ENCODE data around the gene ORM1.

Gene ORM1

GRCh38 chr9:114344692-114345091 lies 21.8 kb downstream of the ORM1 start:
- Histone ChIP-seq H3K4me1 (ENCODE audit: control insufficient read depth, insufficient read depth, low read length) (peaks cover 8% of the 10 kb centered on the region), H3K9me3 (ENCODE audit: control insufficient read depth, insufficient read depth, low read depth, low read length) (no peaks in the 10 kb centered on the region), H3K27ac (ENCODE audit: extremely low read depth, low read depth, low read length) (no peak overlapping the region), H3K36me3 (ENCODE audit: control insufficient read depth in 2 of 2, insufficient read depth in 1 of 2, low read length in 2 of 2) (no peaks in the 10 kb centered on the region), H3K4me3 (ENCODE audit: low read depth, low read length) (no peak overlapping the region)
- POLR2A ChIA-PET: no interaction called here
- no peak for TF ChIP-seq ZNF558 (tag by site-specific recombination; IDR thresholded peaks at IDR 0.05)
- TF ChIP-seq ZNF501 (tag by site-specific recombination; IDR thresholded peaks at IDR 0.05): no peak
- TF ChIP-seq ZFP3 (tag by site-specific recombination; IDR thresholded peaks at IDR 0.05; ENCODE audit: low read depth): no peak
- no peak for TF ChIP-seq KLF8 (tag by site-specific recombination; IDR thresholded peaks at IDR 0.05)
- TF ChIP-seq ZNF391 (tag by site-specific recombination; IDR thresholded peaks at IDR 0.05; ENCODE audit: borderline replicate concordance, low read depth): no peak
- no peak for TF ChIP-seq ZBTB8A (tag by site-specific recombination; IDR thresholded peaks at IDR 0.05)
- no peak for TF ChIP-seq SCRT2 (tag by site-specific recombination; IDR thresholded peaks at IDR 0.05)
- CTCF ChIA-PET: interaction anchor here (0.6 to 1.1 kb wide), 4 partner anchors 29 to 336 kb away, joined by 3 to 5 read pairs (median 4); no protein-coding TSS in a partner anchor

GRCh38 chr9:114345493-114346065 lies 22.7 kb downstream of the ORM1 start:
- Histone ChIP-seq H3K36me3 (ENCODE audit: control insufficient read depth in 2 of 2, insufficient read depth in 1 of 2, low read length in 2 of 2) (no peaks in the 10 kb centered on the region), H3K4me3 (ENCODE audit: low read depth, low read length) (no peak overlapping the region), H3K4me1 (ENCODE audit: control insufficient read depth, insufficient read depth, low read length) (peaks cover 8% of the 10 kb centered on the region), H3K27ac (ENCODE audit: extremely low read depth, low read depth, low read length) (no peak overlapping the region), H3K9me3 (ENCODE audit: control insufficient read depth, insufficient read depth, low read depth, low read length) (no peaks in the 10 kb centered on the region)
- TF ChIP-seq ZNF280D (tag by site-specific recombination; IDR thresholded peaks at IDR 0.05): no peak
- TF ChIP-seq ZNF391 (tag by site-specific recombination; IDR thresholded peaks at IDR 0.05; ENCODE audit: borderline replicate concordance, low read depth): no peak
- TF ChIP-seq ZNF24 (tag by site-specific recombination; IDR thresholded peaks at IDR 0.05): 0 out of 2 replicates have a peak, but pooled peaks have one; percentile 22
- ChIA-PET POLR2A (no interaction called here), CTCF (interaction anchor here (0.6 to 1.0 kb wide), 3 partner anchors 60 to 669 kb away, joined by 3 read pairs; no protein-coding TSS in a partner anchor)

GRCh38 chr9:114346146-114346545 lies 23.2 kb downstream of the ORM1 start:
- TF ChIP-seq ZNF169 (tag by site-specific recombination; IDR thresholded peaks at IDR 0.05): no peak
- POLR2A ChIA-PET: no interaction called here
- H3K4me1 ChIP-seq (ENCODE audit: control insufficient read depth, insufficient read depth, low read length): peaks cover 8% of the 10 kb centered on the region
- no peak overlapping the region for H3K27ac ChIP-seq (ENCODE audit: extremely low read depth, low read depth, low read length)
- no peak overlapping the region for H3K4me3 ChIP-seq (ENCODE audit: low read depth, low read length)
- no peaks in the 10 kb centered on the region for H3K9me3 ChIP-seq (ENCODE audit: control insufficient read depth, insufficient read depth, low read depth, low read length)
- no peaks in the 10 kb centered on the region for H3K36me3 ChIP-seq (ENCODE audit: control insufficient read depth in 2 of 2, insufficient read depth in 1 of 2, low read length in 2 of 2)
- CTCF ChIA-PET: interaction anchor here (0.6 to 1.0 kb wide), 3 partner anchors 59 to 669 kb away, joined by 3 read pairs; no protein-coding TSS in a partner anchor

- no peaks in the 10 kb centered on the region for H3K36me3 ChIP-seq (ENCODE audit: control insufficient read depth in 2 of 2, insufficient read depth in 1 of 2, low read length in 2 of 2)
- no peak overlapping the region for H3K4me3 ChIP-seq (ENCODE audit: low read depth, low read length)
- peaks cover 8% of the 10 kb centered on the region for H3K4me1 ChIP-seq (ENCODE audit: control insufficient read depth, insufficient read depth, low read length)
- CTCF ChIA-PET: interaction anchor here (0.7 kb wide), 1 partner anchor 10 kb away, joined by 3 read pairs; no protein-coding TSS in a partner anchor
- no peaks in the 10 kb centered on the region for H3K9me3 ChIP-seq (ENCODE audit: control insufficient read depth, insufficient read depth, low read depth, low read length)
- POLR2A ChIA-PET: no interaction called here
- TF ChIP-seq HOXC10 (CRISPR knock-in tag; IDR thresholded peaks at IDR 0.05) (no peak), YY2 (tag by site-specific recombination; IDR thresholded peaks at IDR 0.05) (no peak), ZNF560 (tag by site-specific recombination; IDR thresholded peaks at IDR 0.05; ENCODE audit: borderline replicate concordance) (no peak), ZNF76 (tag by site-specific recombination; IDR thresholded peaks at IDR 0.05; ENCODE audit: borderline replicate concordance, low read depth) (no peak), ZNF169 (tag by site-specific recombination; IDR thresholded peaks at IDR 0.05) (no peak), ZNF623 (tag by site-specific recombination; IDR thresholded peaks at IDR 0.05) (no peak)
- no peak overlapping the region for H3K27ac ChIP-seq (ENCODE audit: extremely low read depth, low read depth, low read length)
Measured at GRCh38 chr9:114347675-114348074, 24.8 kb downstream of the ORM1 start.

Measured in HEK293 (cell line).